HG03097 (cell line): ENCODE data around the gene KCNJ5.
"Not testable (repeated sequence)": the region's sequence is repeated elsewhere in the genome, so short reads cannot be mapped to it uniquely, and the experiment has no call there.

Experiments
- ATAC-seq: cut with Tn5 transposase; IDR thresholded peaks from one replicate; pipeline ENCODE4 v1.9.1; 2021; ENCODE audit not compliant: unreplicated experiment, low FRiP score

Gene KCNJ5

DNA sequence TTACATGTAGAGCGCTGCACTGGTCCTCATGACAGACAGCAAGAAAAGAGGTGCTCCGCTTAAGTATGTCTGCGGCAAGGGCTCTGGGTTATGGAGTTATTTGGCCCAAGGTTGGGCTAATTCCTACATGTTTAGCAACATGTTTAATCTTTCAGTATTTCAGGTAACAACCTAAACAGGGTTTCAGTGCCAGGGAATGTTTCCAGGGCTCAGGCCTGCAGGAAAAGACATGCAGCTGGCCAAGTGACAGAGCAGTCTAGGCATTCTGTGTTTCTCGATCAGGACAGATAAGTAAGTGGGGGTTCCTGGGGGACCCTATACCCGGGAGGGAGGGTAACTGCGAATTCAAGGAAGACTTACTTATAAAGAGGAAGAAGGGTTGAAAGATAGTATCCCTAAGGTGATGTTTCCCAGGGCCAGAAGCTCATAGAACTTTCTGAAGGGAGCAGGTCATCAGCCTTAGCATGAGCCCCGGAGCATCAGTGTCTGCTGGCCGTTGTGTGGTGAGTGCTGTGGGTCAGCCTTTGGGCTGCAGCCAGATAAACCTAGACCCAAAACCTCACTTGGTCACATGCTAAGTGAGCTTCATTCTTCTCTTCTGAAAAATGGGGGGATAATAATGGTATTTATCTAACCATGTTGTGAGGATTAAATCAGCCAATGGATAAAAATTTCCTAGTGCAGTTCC is 18.4 kb downstream of the KCNJ5 start:
- ATAC-seq = no peak

DNA sequence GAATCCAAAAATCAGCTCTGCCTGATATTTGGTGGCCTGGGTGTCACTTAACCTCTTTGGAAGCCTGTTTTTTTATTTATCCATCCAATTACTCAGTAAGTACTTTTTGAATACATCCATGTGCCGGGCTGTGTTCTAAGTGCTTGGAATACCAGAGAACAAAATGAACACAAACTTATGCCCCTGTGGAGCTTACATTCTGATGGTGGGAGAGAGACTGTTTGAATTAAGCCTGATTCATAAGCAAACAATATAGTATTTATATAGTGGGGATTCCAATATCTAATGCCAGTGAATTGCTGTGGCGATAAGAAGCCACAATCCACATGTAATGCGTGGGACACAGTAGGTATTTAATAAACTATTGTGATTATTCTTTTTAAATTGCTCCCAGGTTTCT is 19.4 kb downstream of the KCNJ5 start:
- no peak for ATAC-seq

GRCh38 chr11:128911239-128911638 is 20.1 kb downstream of the KCNJ5 start:
- ATAC-seq = no peak

DNA sequence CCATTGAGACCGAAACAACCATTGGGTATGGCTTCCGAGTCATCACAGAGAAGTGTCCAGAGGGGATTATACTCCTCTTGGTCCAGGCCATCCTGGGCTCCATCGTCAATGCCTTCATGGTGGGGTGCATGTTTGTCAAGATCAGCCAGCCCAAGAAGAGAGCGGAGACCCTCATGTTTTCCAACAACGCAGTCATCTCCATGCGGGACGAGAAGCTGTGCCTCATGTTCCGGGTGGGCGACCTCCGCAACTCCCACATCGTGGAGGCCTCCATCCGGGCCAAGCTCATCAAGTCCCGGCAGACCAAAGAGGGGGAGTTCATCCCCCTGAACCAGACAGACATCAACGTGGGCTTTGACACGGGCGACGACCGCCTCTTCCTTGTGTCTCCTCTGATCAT is 20.5 kb downstream of the KCNJ5 start:
- no peak for ATAC-seq

- no peak for ATAC-seq
Observed at GRCh38 chr11:128913806-128914205, 22.6 kb downstream of the KCNJ5 start.

- no peak for ATAC-seq
Observed at GRCh38 chr11:128914216-128915148, 23.3 kb downstream of the KCNJ5 start.

DNA sequence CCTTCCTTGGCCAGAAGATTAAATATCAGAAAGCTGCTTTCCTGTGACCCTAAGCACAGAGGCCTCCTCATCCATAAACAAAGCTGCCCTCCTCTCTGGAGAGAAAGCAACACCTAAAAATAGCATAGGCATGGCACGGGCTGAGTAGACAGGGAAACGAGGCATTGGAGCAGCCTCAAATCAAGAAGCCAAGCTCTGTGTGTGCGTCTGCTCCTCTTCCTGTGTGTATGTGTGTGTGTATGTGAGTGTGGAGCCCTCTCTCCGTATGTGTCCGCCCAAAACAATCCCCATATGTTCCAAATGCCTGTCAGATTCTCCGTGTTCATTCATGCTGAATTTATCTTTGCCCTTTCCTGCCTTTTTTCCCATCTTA is 24.0 kb downstream of the KCNJ5 start:
- no peak for ATAC-seq

DNA sequence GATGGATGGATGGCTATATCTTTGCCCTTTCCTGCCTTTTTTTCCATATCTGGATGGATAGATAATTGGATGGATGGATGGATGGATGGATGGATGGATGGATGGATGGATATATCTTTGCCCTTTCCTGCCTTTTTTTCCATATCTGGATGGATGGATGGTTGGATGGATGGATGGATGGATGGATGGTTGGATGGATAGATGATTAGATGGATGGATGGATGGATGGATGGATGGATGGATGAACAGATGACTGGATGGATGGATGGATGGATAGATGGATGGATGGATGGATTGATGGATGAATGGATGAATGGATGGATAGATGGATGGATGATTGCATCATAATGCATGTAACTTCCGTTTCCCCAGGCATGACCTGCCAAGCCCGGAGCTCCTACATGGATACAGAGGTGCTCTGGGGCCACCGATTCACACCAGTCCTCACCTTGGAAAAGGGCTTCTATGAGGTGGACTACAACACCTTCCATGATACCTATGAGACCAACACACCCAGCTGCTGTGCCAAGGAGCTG is 24.9 kb downstream of the KCNJ5 start:
- ATAC-seq = no peak

GRCh38 chr11:128916681-128917080 is 25.5 kb downstream of the KCNJ5 start:
- no peak for ATAC-seq

- no peak for ATAC-seq
Observed at GRCh38 chr11:128917144-128917724, 26.1 kb downstream of the KCNJ5 start.

- no peak for ATAC-seq
Observed at GRCh38 chr11:128919216-128919615, 28.1 kb downstream of the KCNJ5 start.

DNA sequence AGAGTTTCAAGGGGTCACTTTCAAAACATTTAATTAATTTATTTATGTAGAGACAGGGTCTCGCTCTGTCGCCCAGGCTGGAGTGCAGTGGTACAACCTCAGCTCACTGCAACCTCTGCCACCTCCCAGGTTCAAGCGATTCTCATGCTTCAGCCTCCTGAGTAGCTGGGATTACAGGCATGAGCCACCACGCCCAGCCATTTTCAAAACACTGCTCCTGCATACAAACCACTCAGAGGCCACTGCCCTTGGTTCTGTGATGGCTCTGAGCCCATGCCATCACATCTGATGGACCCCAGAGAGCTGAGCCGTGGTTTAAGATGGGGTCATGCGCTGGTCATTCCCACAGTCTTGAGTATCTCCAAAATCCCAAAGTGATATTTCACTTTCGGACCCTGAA is 28.5 kb downstream of the KCNJ5 start:
- not testable (repeated sequence) for ATAC-seq

- no peak for ATAC-seq
Observed at GRCh38 chr11:128920666-128921065, 29.5 kb downstream of the KCNJ5 start.

DNA sequence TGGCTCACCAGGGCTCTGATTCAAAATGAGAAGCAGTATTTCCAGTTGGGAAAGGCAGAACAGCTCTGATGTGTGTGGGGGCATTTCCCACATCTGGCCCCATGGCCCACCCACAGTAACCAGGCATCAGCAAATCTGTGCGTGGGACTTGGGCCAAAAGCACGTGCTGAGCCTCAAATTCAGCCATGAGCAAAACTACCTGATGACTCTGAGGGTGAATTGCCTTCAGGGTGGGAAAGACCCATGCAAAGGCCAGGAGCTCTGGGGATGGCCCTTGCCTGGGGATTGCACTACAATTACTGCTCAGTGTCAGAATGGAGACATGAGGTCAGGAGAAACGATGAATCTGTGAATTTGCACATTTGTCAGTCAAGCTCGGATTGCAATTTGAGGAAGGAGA is 30.6 kb downstream of the KCNJ5 start:
- no peak for ATAC-seq

DNA sequence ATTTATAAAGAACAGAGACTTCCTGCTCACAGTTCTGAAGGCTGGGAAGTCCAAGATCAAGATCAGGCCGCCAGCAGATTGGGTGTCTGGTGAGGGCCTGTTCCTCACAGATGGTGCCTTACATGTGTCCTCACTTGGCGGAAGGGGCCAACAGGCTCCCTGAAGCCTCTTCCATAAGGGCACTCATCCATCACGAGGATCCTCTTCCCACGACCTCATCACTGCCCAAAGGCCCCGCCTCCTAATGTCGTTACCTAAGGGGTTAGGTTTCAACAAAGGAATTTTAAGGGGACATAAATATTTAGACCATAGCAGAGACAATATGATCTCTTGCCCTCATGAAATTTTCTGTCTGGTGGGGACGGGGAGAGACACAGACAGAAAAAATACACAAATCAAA is 32.9 kb downstream of the KCNJ5 start:
- ATAC-seq = no peak

DNA sequence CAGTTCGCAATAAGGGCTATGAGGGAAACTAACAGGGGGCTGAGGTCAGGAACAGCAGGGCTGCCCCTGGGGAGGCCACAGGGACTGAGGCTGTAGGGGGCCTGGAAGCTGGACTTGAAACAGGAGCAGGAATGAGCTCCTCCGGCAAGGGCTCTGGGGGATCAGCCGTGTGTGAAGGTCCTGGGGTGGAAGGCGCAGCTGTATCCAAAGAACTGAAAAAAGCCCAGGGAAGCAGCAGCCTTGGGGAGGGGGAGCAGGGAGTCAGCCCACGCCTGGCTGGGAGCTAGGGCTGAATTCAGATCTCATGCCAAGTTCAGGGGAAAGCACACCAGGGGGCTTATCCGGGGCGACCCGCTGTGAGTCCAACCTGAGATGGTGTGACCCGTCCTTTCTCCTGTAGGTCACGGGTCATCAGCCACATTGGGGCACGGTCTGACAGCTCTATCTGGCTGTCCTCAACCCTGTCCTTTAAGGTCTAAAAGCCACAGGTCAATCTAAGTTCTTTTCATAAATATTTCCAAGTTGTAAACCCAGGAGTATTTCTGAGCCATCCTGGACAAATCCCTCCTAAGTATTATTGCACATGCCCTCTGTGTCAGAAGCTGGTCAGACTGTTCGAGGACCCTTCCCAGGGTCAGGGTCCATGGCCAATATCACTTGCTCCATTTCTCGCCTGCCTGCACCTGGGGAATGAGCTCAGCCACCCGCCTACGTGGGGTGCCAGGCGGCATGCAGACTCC is 33.5 kb downstream of the KCNJ5 start:
- ATAC-seq = no peak

DNA sequence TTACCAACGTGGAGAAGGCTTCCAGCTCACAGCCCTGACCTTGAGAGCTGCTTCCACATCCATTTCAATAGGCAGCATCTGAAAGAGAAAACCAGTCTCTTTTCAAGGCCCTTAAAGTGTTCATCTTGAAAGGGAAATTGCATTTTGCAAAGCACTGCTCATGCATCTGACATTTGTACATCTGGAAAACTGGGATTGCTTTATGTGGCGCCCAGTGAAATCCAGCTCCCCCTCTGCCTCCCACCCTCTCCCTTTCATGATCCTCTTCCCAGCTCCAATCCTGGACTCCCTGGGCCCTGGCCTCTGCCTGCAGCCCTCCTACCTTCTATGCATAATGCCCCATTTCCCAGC is 34.1 kb downstream of the KCNJ5 start:
- no peak for ATAC-seq

DNA sequence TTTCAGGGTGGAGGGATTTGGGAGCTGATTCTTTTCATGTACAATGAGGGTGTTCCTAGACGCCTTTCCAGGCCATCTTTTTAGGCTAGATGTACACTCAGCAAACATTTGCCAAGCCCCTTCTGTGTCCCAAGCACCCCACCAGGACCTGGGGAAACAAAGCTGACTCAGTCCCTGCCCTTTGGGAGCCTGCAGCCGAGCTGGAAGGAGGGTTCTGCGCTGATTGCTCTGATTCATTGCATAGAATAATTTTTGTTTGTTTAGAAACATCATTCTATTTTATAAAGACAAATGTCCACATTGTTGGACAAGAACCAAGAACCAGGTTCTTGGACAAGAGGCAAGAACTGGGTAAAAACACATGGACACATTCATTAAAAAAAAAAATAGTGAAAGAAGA is 34.8 kb downstream of the KCNJ5 start:
- no peak for ATAC-seq

DNA sequence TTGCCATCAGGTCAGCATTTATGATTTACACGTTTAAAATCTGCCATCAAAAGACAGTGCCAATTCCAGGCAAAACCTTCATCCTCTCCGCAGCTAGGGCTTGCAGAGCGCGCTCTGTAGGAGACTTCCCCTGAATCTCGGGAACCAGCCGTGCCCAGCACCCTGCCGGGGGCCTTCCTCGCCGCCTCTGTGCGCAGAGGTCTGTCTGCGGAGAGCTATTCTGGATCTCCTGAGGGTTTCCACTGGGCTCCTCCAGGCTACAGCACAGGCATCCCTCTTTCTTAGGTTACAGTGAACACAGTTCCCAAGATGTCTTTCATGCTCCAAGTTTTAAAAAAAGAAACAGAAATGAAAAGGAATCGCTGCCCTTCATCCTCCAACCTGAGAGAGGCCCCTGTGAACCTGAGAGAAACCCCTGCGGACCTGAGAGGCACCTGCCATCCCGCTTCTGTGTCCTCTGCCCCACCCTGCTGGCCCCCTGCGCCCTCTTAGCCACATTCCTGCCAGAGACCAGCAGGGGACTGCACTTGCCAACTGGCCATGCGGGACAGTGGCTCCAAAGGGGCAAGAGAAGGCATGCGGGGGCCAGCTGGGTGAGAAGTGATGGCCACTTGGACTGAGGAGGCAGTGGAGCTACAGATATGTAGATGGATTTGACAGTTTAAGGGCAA is 35.4 kb downstream of the KCNJ5 start:
- no peak for ATAC-seq

DNA sequence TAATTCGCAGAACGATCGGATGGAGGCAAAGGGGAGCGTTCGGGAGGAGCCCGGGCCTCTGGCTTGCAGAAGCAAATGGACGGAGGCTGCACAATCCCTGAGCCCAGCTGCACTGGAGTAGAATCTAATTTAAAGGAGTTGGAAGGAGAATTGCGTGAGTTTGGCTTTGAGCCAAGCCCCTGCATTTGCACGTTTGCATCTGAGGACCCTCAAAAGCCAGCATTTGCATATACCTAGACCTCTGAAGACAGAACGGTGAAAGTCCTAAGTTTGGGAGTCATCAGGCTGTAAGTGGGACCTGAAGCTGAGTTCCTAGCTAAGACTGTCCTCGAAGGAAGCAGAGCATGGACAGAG is 35.9 kb downstream of the KCNJ5 start:
- no peak for ATAC-seq
